HG02642 (cell line): ENCODE results near the gene SPDYE3.

Experiments
- ATAC-seq: cut with Tn5 transposase; IDR thresholded peaks from one replicate; pipeline ENCODE4 v1.9.1; 2021; ENCODE audit warnings: mild to moderate bottlenecking; ENCODE audit not compliant: unreplicated experiment, poor library complexity

Gene SPDYE3

DNA sequence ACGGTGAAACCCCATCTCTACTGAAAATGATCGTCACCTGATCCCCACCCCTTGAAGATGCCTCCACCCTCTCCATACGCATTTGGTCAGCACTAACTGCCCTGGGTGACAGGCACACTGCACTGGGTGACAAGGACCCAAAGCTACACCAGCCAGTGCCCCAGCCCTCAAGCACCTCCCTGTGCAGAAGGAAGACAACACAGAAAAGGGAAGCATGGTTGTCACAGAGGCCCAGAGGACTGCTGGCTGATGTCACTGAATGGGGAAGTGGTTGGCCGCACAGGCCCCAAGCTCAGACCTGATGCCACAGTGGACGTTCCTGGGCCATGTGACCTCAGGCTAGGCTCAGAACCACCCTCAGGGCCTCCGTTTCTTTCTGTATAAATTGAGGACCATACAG is 61.6 kb downstream of the SPDYE3 start:
- peak; percentile 54 for ATAC-seq

DNA sequence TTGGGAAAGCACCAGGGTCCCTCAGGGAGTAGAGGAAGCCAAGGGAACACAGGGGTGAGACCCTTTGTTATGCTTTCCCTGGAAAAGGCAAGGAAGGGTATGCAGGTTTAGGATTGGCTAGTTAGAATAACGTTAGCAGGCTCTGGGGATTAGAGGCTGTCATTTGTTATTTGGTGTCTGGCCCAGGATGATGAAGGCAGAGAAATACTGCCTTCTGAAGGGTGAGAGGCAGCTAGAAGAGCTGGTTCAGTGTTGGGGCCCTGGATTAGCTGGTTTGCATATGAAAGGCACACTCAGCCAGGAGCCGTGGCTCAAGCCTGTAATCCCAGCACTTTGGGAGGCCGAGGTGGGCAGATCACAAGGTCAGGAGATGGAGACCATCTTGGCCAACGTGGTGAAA is 62.8 kb downstream of the SPDYE3 start:
- ATAC-seq = no peak

DNA sequence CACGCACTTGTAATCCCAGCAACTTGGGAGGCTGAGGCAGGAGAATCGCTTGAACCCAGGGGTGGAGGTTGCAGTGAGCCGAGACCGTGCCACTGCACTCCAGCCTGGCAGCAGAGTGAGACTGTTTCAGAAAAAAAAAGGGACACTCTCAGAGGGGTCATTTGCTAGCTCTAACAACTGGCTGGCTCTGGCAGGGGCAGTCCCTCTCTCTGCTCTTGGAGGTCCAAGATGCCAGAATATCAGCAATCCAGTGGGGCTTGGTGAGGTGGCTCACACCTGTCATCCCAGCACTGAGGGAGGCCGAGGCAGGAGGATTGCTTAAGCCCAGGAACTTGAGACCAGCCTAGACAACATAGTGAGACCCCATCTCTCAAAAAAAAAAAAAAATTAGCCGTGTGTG is 63.2 kb downstream of the SPDYE3 start:
- ATAC-seq = no peak

DNA sequence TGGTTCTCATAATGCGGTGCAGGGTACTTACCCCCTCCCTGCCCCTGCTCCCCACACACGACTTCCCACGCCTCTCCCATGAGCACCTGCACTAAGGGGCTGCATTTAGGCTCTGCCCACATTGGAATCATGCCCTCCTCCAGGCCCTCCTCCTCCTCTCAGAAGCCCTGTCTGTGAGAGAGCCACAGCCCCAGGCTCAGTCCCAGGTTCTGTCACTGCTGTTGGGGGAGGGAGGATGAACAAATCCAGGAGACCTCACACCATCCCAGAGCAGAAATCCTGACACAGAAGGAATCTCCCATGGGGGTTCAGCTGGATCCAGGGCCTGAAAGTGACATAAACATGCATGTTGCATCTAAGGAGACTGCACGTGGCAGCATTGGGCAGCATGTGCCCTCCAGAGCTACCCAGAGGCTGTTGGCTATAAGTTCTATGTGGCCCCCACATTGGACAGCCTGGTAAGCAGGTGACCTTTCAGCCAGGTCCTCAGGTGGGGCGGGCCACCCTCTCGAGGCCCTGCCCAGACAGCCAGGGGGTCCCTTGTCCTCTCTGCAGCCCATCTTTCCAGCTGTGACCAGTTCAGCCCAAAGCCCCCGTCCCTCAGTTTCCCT is 64.2 kb downstream of the SPDYE3 start:
- ATAC-seq = no peak
